H1 (cell line): ENCODE data around the gene ASIC1. TPM values are rescaled to one million over a fixed set of nuclear protein-coding genes. Genes with fewer than 3 reads are reported as not detected.

Experiments
- CTCF ChIA-PET: fragments of 300-600 bp; sonication (Branson Sonifier 250); formaldehyde crosslinking; loops from one replicate; lab custom pipeline; 2021; ENCODE audit not compliant: partially characterized antibody; lab: Charles Lee
- POLR2A ChIA-PET: fragments of 300-600 bp; sonication (Branson Sonifier 250); formaldehyde crosslinking; loops from one replicate; lab custom pipeline; 2021; ENCODE audit warnings: inconsistent platforms; ENCODE audit not compliant: partially characterized antibody; lab: Charles Lee
- DNase-seq, 2 experiments: peaks; one replicate each; pipeline versions ENCODE4 v3.0.0 to v3.0.0-alpha.2; 2010 to 2022; ENCODE audit warnings: low spot score in 2 of 2, low read depth in 1 of 2, mixed read lengths in 1 of 2
- FAIRE-seq: peaks from 2 replicates; lab custom pipeline; 2011; peaks lifted over from hg19 to GRCh38; lab: Jason Lieb, UNC
- H2AFZ ChIP-seq: 2 replicates; pipeline ENCODE4 v1.8.1; 2012; ENCODE audit warnings: low read length, inconsistent platforms
- H2AK5ac ChIP-seq: 2 replicates; pipeline ENCODE4 v1.6.1; 2013; ENCODE audit warnings: low read depth, low read length
- H2BK120ac ChIP-seq: replicated peaks from 2 replicates; pipeline ENCODE3; 2013; ENCODE audit warnings: low read depth, low read length, inconsistent platforms
- H2BK12ac ChIP-seq: 2 replicates; pipeline ENCODE4 v1.6.1; 2013; ENCODE audit warnings: low read depth, low read length
- H2BK15ac ChIP-seq: 2 replicates; pipeline ENCODE4 v1.6.1; 2013; ENCODE audit warnings: low read length
- H2BK20ac ChIP-seq: 2 replicates; pipeline ENCODE4 v1.6.1; 2013; ENCODE audit warnings: low read length
- H2BK5ac ChIP-seq: 2 replicates; pipeline ENCODE4 v1.6.1; 2013; ENCODE audit warnings: low read depth, low read length
- H3K14ac ChIP-seq: 2 replicates; pipeline ENCODE4 v1.6.1; 2013; ENCODE audit warnings: inconsistent platforms; ENCODE audit not compliant: insufficient read length
- H3K18ac ChIP-seq: 2 replicates; pipeline ENCODE4 v1.6.1; 2013; ENCODE audit warnings: low read length; ENCODE audit errors: extremely low read depth
- H3K23ac ChIP-seq: 2 replicates; pipeline ENCODE4 v1.6.1; 2013; ENCODE audit warnings: inconsistent platforms; ENCODE audit not compliant: insufficient read length
- H3K23me2 ChIP-seq: 2 replicates; pipeline ENCODE4 v1.6.1; 2013; ENCODE audit warnings: low read depth, low read length
- H3K27ac ChIP-seq: 2 replicates; pipeline ENCODE4 v1.6.1; 2011; ENCODE audit warnings: low read depth, low read length, inconsistent platforms
- H3K27me3 ChIP-seq, 4 experiments: replicated peaks in 1 of 4; 1 replicate in 1 of 4; 2 replicates in 3 of 4; pipeline versions ENCODE4 v1.6.1 to v1.8.1; 2011 to 2013; ENCODE audit warnings: low read length in 3 of 4, mild to moderate bottlenecking in 3 of 4, inconsistent platforms in 2 of 4, mixed read lengths in 2 of 4, moderate library complexity in 1 of 4; ENCODE audit not compliant: control insufficient read depth in 3 of 4, insufficient read depth in 3 of 4; ENCODE audit errors: extremely low read depth in 1 of 4
- H3K36me3 ChIP-seq, 4 experiments: 2 replicates each; pipeline versions ENCODE4 v1.6.1 to v1.8.1; 2011 to 2013; ENCODE audit warnings: mild to moderate bottlenecking in 4 of 4, low read length in 3 of 4, moderate library complexity in 2 of 4, control low read depth in 1 of 4, inconsistent platforms in 1 of 4; ENCODE audit not compliant: insufficient read depth in 4 of 4, control insufficient read depth in 2 of 4
- H3K4ac ChIP-seq: replicated peaks from 2 replicates; pipeline ENCODE3; 2013; ENCODE audit warnings: low read length, low read depth, mixed read lengths, inconsistent platforms; ENCODE audit not compliant: insufficient read length
- H3K4me1 ChIP-seq, 4 experiments: replicated peaks in 1 of 4; 1 replicate in 1 of 4; 2 replicates in 3 of 4; pipeline versions ENCODE4 v1.6.1 to v1.8.1; 2011 to 2013; ENCODE audit warnings: low read length in 3 of 4, inconsistent platforms in 2 of 4, mixed read lengths in 1 of 4; ENCODE audit not compliant: insufficient read depth in 4 of 4, control insufficient read depth in 3 of 4
- H3K4me2 ChIP-seq, 2 experiments: 2 replicates each; pipeline versions ENCODE4 v1.6.1 to v1.8.1; 2011 to 2013; ENCODE audit warnings: low read depth in 2 of 2, low read length in 2 of 2, control low read depth in 1 of 2, inconsistent platforms in 1 of 2, mild to moderate bottlenecking in 1 of 2; ENCODE audit not compliant: insufficient read depth in 1 of 2
- H3K4me3 ChIP-seq, 4 experiments: fragments of 200-600, 300-600 bp in 1 of 4; sonication (generic), shearing (Covaris generic), sonication (Bioruptor Twin) in 1 of 4; 2 replicates each; pipeline versions ENCODE4 v1.5.1 to v1.8.1; 2011 to 2016; ENCODE audit warnings: low read length in 4 of 4, low read depth in 3 of 4, control low read depth in 2 of 4, inconsistent platforms in 2 of 4, mild to moderate bottlenecking in 2 of 4, mixed read lengths in 1 of 4, moderate library complexity in 1 of 4; ENCODE audit not compliant: insufficient read depth in 2 of 4; ENCODE audit errors: extremely low read depth in 1 of 4
- H3K56ac ChIP-seq: replicated peaks from 2 replicates; pipeline ENCODE3; 2013; ENCODE audit warnings: low read depth, mild to moderate bottlenecking, mixed read lengths, low read length, inconsistent platforms; ENCODE audit not compliant: insufficient read length
- H3K79me1 ChIP-seq: 2 replicates; pipeline ENCODE4 v1.6.1; 2013; ENCODE audit warnings: low read depth, low read length, control low read depth
- H3K79me2 ChIP-seq, 2 experiments: 2 replicates each; pipeline versions ENCODE4 v1.6.1 to v1.8.1; 2012 to 2013; ENCODE audit warnings: low read length in 2 of 2, mild to moderate bottlenecking in 2 of 2, inconsistent platforms in 1 of 2; ENCODE audit not compliant: insufficient read depth in 2 of 2, control insufficient read depth in 1 of 2
- H3K9ac ChIP-seq, 4 experiments: replicated peaks in 1 of 4; 1 replicate in 1 of 4; 2 replicates in 3 of 4; pipeline versions ENCODE4 v1.6.1 to v1.8.1; 2011 to 2013; ENCODE audit warnings: low read depth in 3 of 4, low read length in 3 of 4, control low read depth in 2 of 4, mild to moderate bottlenecking in 2 of 4, moderate library complexity in 2 of 4, inconsistent platforms in 1 of 4; ENCODE audit errors: extremely low read depth in 1 of 4
- H3K9me3 ChIP-seq, 2 experiments: 2 replicates each; pipeline versions ENCODE4 v1.6.1 to v1.8.1; 2012 to 2013; ENCODE audit warnings: mild to moderate bottlenecking in 2 of 2, moderate library complexity in 2 of 2, control low read depth in 1 of 2, inconsistent platforms in 1 of 2, low read depth in 1 of 2, low read length in 1 of 2, mixed read lengths in 1 of 2; ENCODE audit not compliant: insufficient read depth in 2 of 2
- H4K20me1 ChIP-seq, 2 experiments: replicated peaks in 1 of 2; 2 replicates each; pipeline versions ENCODE3 to v1.8.1; 2011 to 2013; ENCODE audit warnings: inconsistent platforms in 2 of 2, low read length in 2 of 2, mild to moderate bottlenecking in 1 of 2; ENCODE audit not compliant: insufficient read depth in 2 of 2, control insufficient read depth in 1 of 2
- H4K5ac ChIP-seq: 2 replicates; pipeline ENCODE4 v1.6.1; 2013; ENCODE audit warnings: low read length, low read depth, mixed read lengths, inconsistent platforms; ENCODE audit not compliant: insufficient read length
- H4K8ac ChIP-seq: 2 replicates; pipeline ENCODE4 v1.8.0; 2013; ENCODE audit warnings: mild to moderate bottlenecking, moderate library complexity, low read length, inconsistent platforms; ENCODE audit not compliant: insufficient read depth; ENCODE audit errors: extremely low read depth
- H4K91ac ChIP-seq: replicated peaks from 2 replicates; pipeline ENCODE3; 2013; ENCODE audit warnings: low read length, mixed read lengths, inconsistent platforms; ENCODE audit not compliant: insufficient read length
- CEBPB ChIP-seq: IDR thresholded peaks from 2 replicates; pipeline ENCODE4 v1.6.1; 2012; ENCODE audit warnings: low read depth, low read length
- CREB1 ChIP-seq: IDR thresholded peaks from 2 replicates; pipeline ENCODE4 v1.6.1; 2012; ENCODE audit warnings: inconsistent platforms
- EP300 ChIP-seq, 2 experiments: IDR thresholded peaks; 1 replicate in 1 of 2; 2 replicates in 1 of 2; pipeline ENCODE4 v1.6.1; 2011 to 2012; ENCODE audit warnings: low read depth in 2 of 2, low read length in 2 of 2, mild to moderate bottlenecking in 2 of 2, borderline replicate concordance in 1 of 2, inconsistent platforms in 1 of 2, moderate library complexity in 1 of 2
- GTF2F1 ChIP-seq: IDR thresholded peaks from 2 replicates; pipeline ENCODE4 v1.6.1; 2012; ENCODE audit warnings: low read depth, low read length, improper control_type of control experiment, borderline replicate concordance
- KDM4A ChIP-seq: IDR thresholded peaks from one replicate; pipeline ENCODE4 v1.7.1; 2012; ENCODE audit warnings: low read depth, mild to moderate bottlenecking, moderate library complexity, low read length, inconsistent platforms; ENCODE audit not compliant: severe bottlenecking
- PHF8 ChIP-seq: fragments of 200-600 bp; sonication (generic); conservative IDR thresholded peaks from 2 replicates; pipeline ENCODE4 v1.7.1; 2012; ENCODE audit warnings: low read depth, mild to moderate bottlenecking, inconsistent platforms, low read length, moderate library complexity
- POLR2A ChIP-seq, 2 experiments: IDR thresholded peaks; 1 replicate in 1 of 2; 2 replicates in 1 of 2; pipeline ENCODE4 v1.6.1; 2011; ENCODE audit warnings: low read depth in 2 of 2, low read length in 2 of 2, mild to moderate bottlenecking in 2 of 2; ENCODE audit errors: control extremely low read depth in 1 of 2
- RNF2 ChIP-seq: fragments of 200-900, 300-1000 bp; sonication (generic); IDR thresholded peaks from 2 replicates; pipeline ENCODE4 v1.7.1; 2016; ENCODE audit warnings: borderline replicate concordance, low read depth, mild to moderate bottlenecking, antibody characterized with exemption, low read length; ENCODE audit not compliant: poor library complexity, severe bottlenecking; ENCODE audit errors: missing control alignments
- SRF ChIP-seq: IDR thresholded peaks from 2 replicates; pipeline ENCODE4 v1.6.1; 2011; ENCODE audit warnings: mild to moderate bottlenecking, low read depth, low read length, moderate library complexity
- YY1 ChIP-seq: IDR thresholded peaks from 2 replicates; pipeline ENCODE4 v1.6.1; 2011; ENCODE audit warnings: low read depth, mild to moderate bottlenecking, low read length
- WGBS, 2 experiments: shearing (Covaris generic) in 1 of 2; methylation state at CpG; one replicate each; pipeline versions ENCODE4 v1.1.6 to v1.1.7; 2013 to 2015; ENCODE audit warnings: low lambda C conversion rate in 2 of 2, mixed read lengths in 2 of 2, inconsistent platforms in 1 of 2, low coverage in 1 of 2, missing lambda C conversion rate in 1 of 2; ENCODE audit not compliant: insufficient replicate concordance in 2 of 2, insufficient coverage in 1 of 2, insufficient read length in 1 of 2; ENCODE audit errors: extremely low coverage in 1 of 2, missing lambda C conversion rate in 1 of 2; 5-methylcytosine and 5-hydroxymethylcytosine counted together
- polyA plus RNA-seq, 7 experiments: library from polyadenylated mRNA; depleted of rRNA in 3 of 7; stranded (reverse) in 5 of 7; unstranded in 2 of 7; fragments of >200 nt in 5 of 7; fragments of 200-250 nt in 2 of 7; gene quantifications; 1 replicate in 5 of 7; 2 replicates in 1 of 7; 4 replicates in 1 of 7; pipeline versions ENCODE4 v1.2.1 to v1.2.3, GENCODE V29; 2011 to 2013; ENCODE audit warnings: missing spikeins in 2 of 7, mixed read lengths in 2 of 7
- total RNA-seq: library from RNA; stranded (reverse); fragmentation: NEBNext Ultra II Directional; extraction: Animal tissue kit (Norgen Biotek cat#: 25700); gene quantifications from 2 replicates; pipeline ENCODE4 v1.2.1, GENCODE V29; 2021

ASIC1 gene
- total and polyA plus RNA-seq, 2 of the 8 experiments (the other 6 are each of a cell fraction or from before 2014, with no cell fraction given) = 2.4 to 4.4 TPM

GRCh38 chr12:50050410-50051098, 6.8 kb upstream of the ASIC1 start:
- H3K23me2 ChIP-seq = peaks cover 8% of the 10 kb centered on the region; the same call in 1 of the 2 replicates
- H4K91ac ChIP-seq = peak overlapping the region; percentile 22
- no peak overlapping the region for H2AK5ac ChIP-seq
- no peak overlapping the region for H3K56ac ChIP-seq
- H3K79me1 ChIP-seq = no peaks in the 10 kb centered on the region
- peaks cover 21 to 58% (median 47%) of the 10 kb centered on the region in 4 experiments for H3K27me3 ChIP-seq
- H2BK5ac ChIP-seq = 0 out of 2 replicates have a peak overlapping the region, but pooled peaks have one; percentile 44
- peak overlapping the region; percentile 75 for H2BK12ac ChIP-seq
- H3K4ac ChIP-seq = no peak overlapping the region
- no peak overlapping the region for H4K5ac ChIP-seq
- ChIA-PET POLR2A (interaction anchor here (0.6 to 1.5 kb wide), 7 partner anchors 9 to 272 kb away, joined by 3 to 5 read pairs (median 3); partner anchors contain the start of genes CERS5, RACGAP1 and SMARCD1), CTCF (interaction anchor here (0.6 to 10.7 kb wide), 14 partner anchors 12 to 206 kb away, joined by 3 to 257 read pairs (median 4); no protein-coding TSS in a partner anchor)
- H3K79me2 ChIP-seq = no peaks in the 10 kb centered on the region
- no peak overlapping the region for H3K14ac ChIP-seq
- H3K4me1 ChIP-seq = peaks cover 4 to 8% (median 6%) of the 10 kb centered on the region in 4 experiments; a peak in 6 of 7 replicates
- no peak overlapping the region for H3K27ac ChIP-seq
- H3K4me2 ChIP-seq = peak overlapping the region; percentile 62 to 85
- H2BK20ac ChIP-seq = no peak overlapping the region
- H3K23ac ChIP-seq = no peak overlapping the region
- 9% methylated on average over 32 of the region's 37 CpGs; no CpG with 5 or more reads in 1 of the 2 experiments for WGBS, 2 experiments
- H3K18ac ChIP-seq = no peak overlapping the region; the same call in 1 of the 2 replicates
- H3K9ac ChIP-seq = peak overlapping the region in 1 of 4 experiments; percentile 23; a peak in 2 of 7 replicates
- no peak overlapping the region for H2BK120ac ChIP-seq
- no peaks in the 10 kb centered on the region for H3K36me3 ChIP-seq
- peak overlapping the region; percentile 14 to 55 (median 29); a peak in 6 of 8 replicates for H3K4me3 ChIP-seq
- H2AFZ ChIP-seq = peak overlapping the region; percentile 9
- peak overlapping the region; percentile 45 for H4K8ac ChIP-seq
- DNase-seq (peak in 1 of 2 experiments; percentile 77), FAIRE-seq (no peak)
- H3K9me3 ChIP-seq = no peaks in the 10 kb centered on the region
- 0 out of 2 replicates have a peak overlapping the region, but pooled peaks have one; percentile 16 for H2BK15ac ChIP-seq
- no peaks in the 10 kb centered on the region for H4K20me1 ChIP-seq
- TF ChIP-seq SRF = no peak
- peak; percentile 73 for TF ChIP-seq CREB1
- TF ChIP-seq PHF8 = 0 out of 2 replicates have a peak, but pooled peaks have one; percentile 9
- TF ChIP-seq KDM4A = peak; percentile 10
- TF ChIP-seq POLR2A (IDR thresholded peaks at IDR 0.05; ENCODE audit: control extremely low read depth in 1 of 2, low read depth in 2 of 2, low read length in 2 of 2) = 0 out of 3 replicates have a peak, but pooled peaks of 1 of the 2 experiments have one; percentile 16
- TF ChIP-seq YY1 = no peak
- TF ChIP-seq RNF2 = no peak
- TF ChIP-seq EP300 (IDR thresholded peaks at IDR 0.05; ENCODE audit: borderline replicate concordance in 1 of 2, low read depth in 2 of 2, low read length in 2 of 2) = no peak
- TF ChIP-seq GTF2F1 = no peak
- TF ChIP-seq CEBPB = peak; percentile 76
